H1 (cell line): ENCODE results near the gene MRTFB.

Source experiments
- CBX8 ChIP-seq: fragments of 300-800, 300-1000 bp; sonication (generic); IDR thresholded peaks from 2 replicates; pipeline ENCODE4 v1.7.1; 2016; ENCODE audit warnings: low read depth, low read length, borderline replicate concordance
- CREB1 ChIP-seq: IDR thresholded peaks from 2 replicates; pipeline ENCODE4 v1.6.1; 2012; ENCODE audit warnings: inconsistent platforms
- CTCF ChIP-seq, 3 experiments: IDR thresholded peaks; 1 replicate in 2 of 3; 2 replicates in 1 of 3; pipeline versions ENCODE4 v1.5.1 to v1.6.1; 2011; ENCODE audit warnings: low read length in 3 of 3, mild to moderate bottlenecking in 3 of 3, inconsistent platforms in 2 of 3, low read depth in 1 of 3, moderate library complexity in 1 of 3; ENCODE audit not compliant: insufficient read depth in 1 of 3; ENCODE audit errors: control extremely low read depth in 1 of 3
- EP300 ChIP-seq, 2 experiments: IDR thresholded peaks; 1 replicate in 1 of 2; 2 replicates in 1 of 2; pipeline ENCODE4 v1.6.1; 2011 to 2012; ENCODE audit warnings: low read depth in 2 of 2, low read length in 2 of 2, mild to moderate bottlenecking in 2 of 2, borderline replicate concordance in 1 of 2, inconsistent platforms in 1 of 2, moderate library complexity in 1 of 2
- EZH2 ChIP-seq: fragments of 200-600 bp; sonication (generic); IDR thresholded peaks from 2 replicates; pipeline ENCODE4 v1.7.1; 2012; ENCODE audit warnings: low read depth, mild to moderate bottlenecking, moderate library complexity, low read length, inconsistent platforms; ENCODE audit not compliant: severe bottlenecking
- JUND ChIP-seq: IDR thresholded peaks from 2 replicates; pipeline ENCODE4 v1.6.1; 2011; ENCODE audit warnings: mild to moderate bottlenecking, improper control_type of control experiment, low read length
- KDM1A ChIP-seq: fragments of 200-600, 300-600 bp; sonication (generic); IDR thresholded peaks from 2 replicates; pipeline ENCODE4 v1.7.1; 2016; ENCODE audit warnings: mild to moderate bottlenecking, low read length, borderline replicate concordance
- POLR2A ChIP-seq, 2 experiments: IDR thresholded peaks; 1 replicate in 1 of 2; 2 replicates in 1 of 2; pipeline ENCODE4 v1.6.1; 2011; ENCODE audit warnings: low read depth in 2 of 2, low read length in 2 of 2, mild to moderate bottlenecking in 2 of 2; ENCODE audit errors: control extremely low read depth in 1 of 2
- POLR2AphosphoS5 ChIP-seq: IDR thresholded peaks from 2 replicates; pipeline ENCODE4 v1.6.1; 2011; ENCODE audit warnings: low read depth, low read length
- RAD21 ChIP-seq, 2 experiments: IDR thresholded peaks in 1 of 2; conservative IDR thresholded peaks in 1 of 2; 2 replicates each; pipeline ENCODE4 v1.6.1; 2011; ENCODE audit warnings: low read depth in 2 of 2, low read length in 2 of 2, improper control_type of control experiment in 1 of 2, inconsistent platforms in 1 of 2, mild to moderate bottlenecking in 1 of 2, moderate library complexity in 1 of 2
- SAP30 ChIP-seq: fragments of 300-600 bp; sonication (generic); IDR thresholded peaks from 2 replicates; pipeline ENCODE4 v1.7.1; 2012; ENCODE audit warnings: low read length, moderate library complexity, mild to moderate bottlenecking, inconsistent platforms; ENCODE audit not compliant: insufficient read depth, insufficient replicate concordance
- SIX5 ChIP-seq: IDR thresholded peaks from 2 replicates; pipeline ENCODE4 v1.6.1; 2011; ENCODE audit warnings: mild to moderate bottlenecking, low read depth, low read length
- SRF ChIP-seq: IDR thresholded peaks from 2 replicates; pipeline ENCODE4 v1.6.1; 2011; ENCODE audit warnings: mild to moderate bottlenecking, low read depth, low read length, moderate library complexity
- USF2 ChIP-seq: IDR thresholded peaks from 2 replicates; pipeline ENCODE4 v1.6.1; 2011; ENCODE audit warnings: low read length, improper control_type of control experiment

DNA sequence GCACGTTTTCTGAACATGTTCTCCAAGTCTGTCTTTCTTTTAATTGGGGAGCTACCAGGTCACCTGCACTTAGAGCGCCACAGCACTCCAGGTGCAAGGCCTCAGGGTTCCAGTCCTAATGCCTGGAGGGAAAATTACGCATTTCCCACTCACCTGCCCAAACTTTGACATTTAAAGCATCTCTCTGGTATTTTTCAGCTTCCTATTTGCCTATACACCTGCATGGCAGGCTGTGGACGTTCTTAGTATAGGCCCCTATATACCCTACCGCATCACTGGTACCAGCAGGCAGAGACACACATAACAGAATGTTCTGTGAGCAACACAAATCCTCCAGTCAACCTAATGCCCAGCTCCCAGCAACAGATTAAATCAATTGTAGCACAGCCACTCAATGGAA is 213.3 kb downstream of the MRTFB start:
- TF ChIP-seq CREB1, result no peak
- TF ChIP-seq JUND, result no peak
- no peak for TF ChIP-seq CTCF (IDR thresholded peaks at IDR 0.05; ENCODE audit: control extremely low read depth in 1 of 3, insufficient read depth in 1 of 3, low read depth in 1 of 3, low read length in 3 of 3)
- TF ChIP-seq SAP30, result no peak
- TF ChIP-seq KDM1A, result no peak
- TF ChIP-seq EP300 (IDR thresholded peaks at IDR 0.05; ENCODE audit: borderline replicate concordance in 1 of 2, low read depth in 2 of 2, low read length in 2 of 2), result no peak
- TF ChIP-seq USF2, result no peak
- no peak for TF ChIP-seq SIX5
- TF ChIP-seq POLR2A (IDR thresholded peaks at IDR 0.05; ENCODE audit: control extremely low read depth in 1 of 2, low read depth in 2 of 2, low read length in 2 of 2), result no peak
- TF ChIP-seq RAD21 (IDR thresholded peaks at IDR 0.05 in 1 of 2, conservative IDR thresholded peaks at IDR 0.05 in 1 of 2; ENCODE audit: low read depth in 2 of 2, low read length in 2 of 2), result no peak
- TF ChIP-seq SRF, result no peak
- TF ChIP-seq EZH2, result no peak
- TF ChIP-seq CBX8, result no peak
- no peak for TF ChIP-seq POLR2AphosphoS5
